ENCODE measurements around the gene ZNF366. TPM values are rescaled to one million over a fixed set of nuclear protein-coding genes. Genes with fewer than 3 reads are reported as not detected.

The ZNF366 gene
- total RNA-seq, 1 experiment from 2014 or later: not detected

- Histone ChIP-seq H3K4me3 (replicated peaks in 1 of 2; ENCODE audit: low read depth in 1 of 2, low read length in 2 of 2) (no peak overlapping the region), H3K9me3 (ENCODE audit: control insufficient read depth in 1 of 2, insufficient read depth in 1 of 2, low read depth in 1 of 2, low read length in 2 of 2) (no peaks in the 10 kb centered on the region), H3K4me1 (ENCODE audit: control insufficient read depth in 1 of 2, insufficient read depth in 2 of 2, low read length in 2 of 2) (no peaks in the 10 kb centered on the region), H4K20me1 (ENCODE audit: insufficient read depth) (no peaks in the 10 kb centered on the region), H3K27me3 (ENCODE audit: insufficient read depth, low read length) (no peaks in the 10 kb centered on the region), H3K4me2 (ENCODE audit: low read length) (no peak overlapping the region), H3K9me2 (ENCODE audit: insufficient read depth) (no peaks in the 10 kb centered on the region), H3K9ac (ENCODE audit: low read length) (no peak overlapping the region), H3K79me2 (ENCODE audit: insufficient read depth, low read length) (no peaks in the 10 kb centered on the region), H3K27ac (ENCODE audit: low read depth, low read length) (no peak overlapping the region), H3K36me3 (ENCODE audit: control insufficient read depth in 1 of 2, insufficient read depth in 2 of 2, low read length in 2 of 2) (no peaks in the 10 kb centered on the region), H2AFZ (ENCODE audit: low read depth, low read length, poor library complexity, severe bottlenecking) (no peak overlapping the region)
- ChIA-PET CTCF (no interaction called here), RAD21 (ENCODE audit: low non-redundant PET in 1 of 2, low total read pairs in 2 of 2, uncharacterized antibody in 2 of 2, unreplicated experiment in 2 of 2) (no interaction called here), POLR2A (no interaction called here)
- no peak for DNase-seq (ENCODE audit: low read depth, low spot score)
- no peak for TF ChIP-seq SIN3A (IDR thresholded peaks at IDR 0.05; ENCODE audit: low read depth)
- TF ChIP-seq SP1 (IDR thresholded peaks at IDR 0.05; ENCODE audit: low read depth): no peak
- no peak for TF ChIP-seq CBX3 (IDR thresholded peaks at IDR 0.05; ENCODE audit: low read depth)
- TF ChIP-seq POLR2A (IDR thresholded peaks at IDR 0.05; ENCODE audit: borderline replicate concordance, extremely low read depth, insufficient read depth, insufficient read length): no peak
- no peak for TF ChIP-seq SRF (IDR thresholded peaks at IDR 0.05; ENCODE audit: low read depth)
- ATAC-seq: no peak
- intact Hi-C loops (cut with micrococcal nuclease): no loop called here
- BruUV-seq (replicated peaks): no TSS peak
Measured at GRCh38 chr5:72458407-72458806, 48.8 kb downstream of the ZNF366 start.

DNA sequence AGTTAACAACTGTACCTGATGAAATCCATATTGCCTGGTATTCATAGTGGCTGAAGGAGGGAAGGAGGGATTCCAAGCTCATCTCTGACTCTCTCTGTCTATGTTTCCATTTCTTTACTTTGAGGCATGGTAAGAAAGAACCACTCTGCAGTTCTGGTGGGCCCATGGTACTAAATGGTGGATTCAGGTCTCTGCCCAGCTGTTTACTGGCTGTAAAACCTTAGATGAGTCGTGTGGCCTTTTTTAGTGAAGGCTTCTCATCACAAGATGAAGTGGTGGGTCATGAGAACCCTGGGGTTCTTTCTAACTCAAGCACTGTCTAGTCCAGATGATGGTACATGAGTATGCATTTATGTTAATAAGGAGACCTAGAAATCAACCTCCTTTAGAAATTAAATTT is 49.7 kb downstream of the ZNF366 start:
- ATAC-seq: no peak
- no TSS peak for BruUV-seq (replicated peaks)
- Histone ChIP-seq H3K9ac (ENCODE audit: low read length) (no peak overlapping the region), H2AFZ (ENCODE audit: low read depth, low read length, poor library complexity, severe bottlenecking) (no peak overlapping the region), H3K4me3 (replicated peaks in 1 of 2; ENCODE audit: low read depth in 1 of 2, low read length in 2 of 2) (no peak overlapping the region), H3K4me2 (ENCODE audit: low read length) (no peak overlapping the region), H3K9me2 (ENCODE audit: insufficient read depth) (no peaks in the 10 kb centered on the region), H3K36me3 (ENCODE audit: control insufficient read depth in 1 of 2, insufficient read depth in 2 of 2, low read length in 2 of 2) (no peaks in the 10 kb centered on the region), H3K9me3 (ENCODE audit: control insufficient read depth in 1 of 2, insufficient read depth in 1 of 2, low read depth in 1 of 2, low read length in 2 of 2) (no peaks in the 10 kb centered on the region), H3K27ac (ENCODE audit: low read depth, low read length) (no peak overlapping the region), H3K4me1 (ENCODE audit: control insufficient read depth in 1 of 2, insufficient read depth in 2 of 2, low read length in 2 of 2) (peaks cover 6 to 7% of the 10 kb centered on the region in 2 experiments), H3K79me2 (ENCODE audit: insufficient read depth, low read length) (no peaks in the 10 kb centered on the region), H4K20me1 (ENCODE audit: insufficient read depth) (no peaks in the 10 kb centered on the region), H3K27me3 (ENCODE audit: insufficient read depth, low read length) (no peaks in the 10 kb centered on the region)
- CTCF ChIA-PET: no interaction called here
- RAD21 ChIA-PET (ENCODE audit: low non-redundant PET in 1 of 2, low total read pairs in 2 of 2, uncharacterized antibody in 2 of 2, unreplicated experiment in 2 of 2): no interaction called here
- intact Hi-C loops (cut with micrococcal nuclease): no loop called here
- POLR2A ChIA-PET: no interaction called here
- no peak for DNase-seq (ENCODE audit: low read depth, low spot score)
- TF ChIP-seq JUND (IDR thresholded peaks at IDR 0.05) (no peak), RAD21 (IDR thresholded peaks at IDR 0.05; ENCODE audit: low read depth) (no peak), SIN3A (IDR thresholded peaks at IDR 0.05; ENCODE audit: low read depth) (no peak), EGR1 (IDR thresholded peaks at IDR 0.05; ENCODE audit: low read depth) (no peak), POLR2AphosphoS5 (IDR thresholded peaks at IDR 0.05; ENCODE audit: low read depth, low read length) (no peak), TCF7L2 (IDR thresholded peaks at IDR 0.05; ENCODE audit: borderline replicate concordance, extremely low read depth, insufficient read depth, insufficient read length) (no peak), YY1 (IDR thresholded peaks at IDR 0.05; ENCODE audit: extremely low read depth, insufficient replicate concordance, low read depth, low read length) (no peak), FOSL1 (IDR thresholded peaks at IDR 0.05; ENCODE audit: low read depth) (no peak)
- TF ChIP-seq, protein P1, sequence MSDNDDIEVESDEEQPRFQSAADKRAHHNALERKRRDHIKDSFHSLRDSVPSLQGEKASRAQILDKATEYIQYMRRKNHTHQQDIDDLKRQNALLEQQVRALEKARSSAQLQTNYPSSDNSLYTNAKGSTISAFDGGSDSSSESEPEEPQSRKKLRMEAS (IDR thresholded peaks at IDR 0.05): no peak
- TF ChIP-seq, protein P2, sequence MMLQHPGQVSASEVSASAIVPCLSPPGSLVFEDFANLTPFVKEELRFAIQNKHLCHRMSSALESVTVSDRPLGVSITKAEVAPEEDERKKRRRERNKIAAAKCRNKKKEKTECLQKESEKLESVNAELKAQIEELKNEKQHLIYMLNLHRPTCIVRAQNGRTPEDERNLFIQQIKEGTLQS (IDR thresholded peaks at IDR 0.05): no peak
